K562 (cell line): ENCODE results near the gene SLC39A11. TPM values are rescaled to one million over a fixed set of nuclear protein-coding genes. Genes with fewer than 3 reads are reported as not detected.

Experiments used
- ARID1B ChIP-seq: fragments of 450-650 bp; IDR thresholded peaks from 2 replicates; pipeline ENCODE4 v1.6.1; 2016; ENCODE audit warnings: antibody characterized with exemption, mild to moderate bottlenecking, inconsistent platforms
- ATF3 ChIP-seq, 2 experiments: fragments of 450-650 bp in 1 of 2; sonication (generic) in 1 of 2; formaldehyde crosslinking in 1 of 2; IDR thresholded peaks in 1 of 2; conservative IDR thresholded peaks in 1 of 2; 2 replicates each; pipeline versions ENCODE4 v1.6.1 to v1.8.1; 2016 to 2023; ENCODE audit warnings: mild to moderate bottlenecking in 2 of 2, moderate library complexity in 2 of 2, inconsistent platforms in 1 of 2, missing genetic modification reagents in 1 of 2
- CBX5 ChIP-seq: IDR thresholded peaks from 2 replicates; pipeline ENCODE4 v1.6.1; 2014; ENCODE audit warnings: low read depth, borderline replicate concordance
- CGGBP1 ChIP-seq: fragments of 250-450 bp; sonication (Bioruptor Pico); IDR thresholded peaks from 2 replicates; pipeline ENCODE4 v1.9.0; 2021; ENCODE audit warnings: mild to moderate bottlenecking
- ELK1 ChIP-seq: sonication (generic); formaldehyde crosslinking; IDR thresholded peaks from 2 replicates; pipeline ENCODE4 v1.8.1; 2022; ENCODE audit warnings: missing genetic modification reagents
- FOSL1 ChIP-seq: fragments of 200-800 bp; sonication (Bioruptor generic); conservative IDR thresholded peaks from 2 replicates; pipeline ENCODE4 v1.6.1; 2016; ENCODE audit warnings: missing genetic modification characterization, missing compliant biosample characterization
- FOXA3 ChIP-seq, 2 experiments: fragments of 450-650 bp in 1 of 2; sonication (generic) in 1 of 2; formaldehyde crosslinking; IDR thresholded peaks in 1 of 2; conservative IDR thresholded peaks in 1 of 2; 2 replicates each; pipeline versions ENCODE4 v1.4.0 to v1.8.0; 2020 to 2022; ENCODE audit warnings: mild to moderate bottlenecking in 2 of 2, missing genetic modification reagents in 1 of 2
- MAFF ChIP-seq: IDR thresholded peaks from 2 replicates; pipeline ENCODE4 v1.6.1; 2012; ENCODE audit warnings: low read length, improper control_type of control experiment
- NBN ChIP-seq: fragments of 450-650 bp; IDR thresholded peaks from 2 replicates; pipeline ENCODE4 v1.6.1; 2016; ENCODE audit warnings: low read depth, mild to moderate bottlenecking
- NFYB ChIP-seq: IDR thresholded peaks from 2 replicates; pipeline ENCODE4 v1.6.1; 2011; ENCODE audit warnings: mild to moderate bottlenecking, moderate library complexity; ENCODE audit not compliant: insufficient read length; ENCODE audit errors: extremely low read depth
- POLR3A ChIP-seq: IDR thresholded peaks from 2 replicates; pipeline ENCODE4 v1.6.1; 2011; ENCODE audit warnings: borderline replicate concordance, mild to moderate bottlenecking, moderate library complexity; ENCODE audit not compliant: insufficient read length, insufficient read depth; ENCODE audit errors: extremely low read depth
- TCF3 ChIP-seq: sonication (generic); formaldehyde crosslinking; IDR thresholded peaks from 2 replicates; pipeline ENCODE4 v1.4.0; 2020; ENCODE audit warnings: mild to moderate bottlenecking, missing genetic modification reagents
- THRAP3 ChIP-seq: fragments of 450-650 bp; IDR thresholded peaks from 2 replicates; pipeline ENCODE4 v1.6.1; 2016; ENCODE audit warnings: mild to moderate bottlenecking, inconsistent platforms, borderline replicate concordance
- TSC22D4 ChIP-seq: fragments of 450-650 bp; IDR thresholded peaks from 2 replicates; pipeline ENCODE4 v1.6.1; 2016; ENCODE audit warnings: missing genetic modification characterization, missing biosample characterization, control low read depth
- ZBTB12 ChIP-seq: fragments of 250-450 bp; sonication (Bioruptor Pico); IDR thresholded peaks from 2 replicates; pipeline ENCODE4 v1.4.0; 2020
- ZC3H11A ChIP-seq: IDR thresholded peaks from 2 replicates; pipeline ENCODE4 v1.6.1; 2012; ENCODE audit warnings: low read depth, low read length, improper control_type of control experiment
- ZFX ChIP-seq: sonication (generic); formaldehyde crosslinking; IDR thresholded peaks from 2 replicates; pipeline ENCODE4 v1.8.0; 2022; ENCODE audit warnings: mild to moderate bottlenecking, missing genetic modification reagents, moderate library complexity
- ZNF583 ChIP-seq: fragments of 250-450 bp; sonication (Bioruptor Pico); IDR thresholded peaks from 2 replicates; pipeline ENCODE4 v1.4.0; 2020
- ZNF592 ChIP-seq: fragments of 450-650 bp; IDR thresholded peaks from 2 replicates; pipeline ENCODE4 v1.6.1; 2017; ENCODE audit warnings: antibody characterized with exemption, mild to moderate bottlenecking
- ZNF778 ChIP-seq: fragments of 450-650 bp; formaldehyde crosslinking; IDR thresholded peaks from 2 replicates; pipeline ENCODE4 v1.4.0; 2020; ENCODE audit warnings: mild to moderate bottlenecking, moderate library complexity
- polyA plus RNA-seq, 8 experiments: library from polyadenylated mRNA; depleted of rRNA in 4 of 8; stranded (reverse) in 5 of 8; unstranded in 3 of 8; fragments of >200 nt; fragmentation: Nextera tagmentation in 2 of 8; fragmentation: Illumina TruSeq in 1 of 8; extraction: Ambion mirVana in 2 of 8; extraction: Trizol in 1 of 8; gene quantifications; 2 replicates each; pipeline versions ENCODE4 v1.2.1 to v1.2.3, GENCODE V29; 2011 to 2014; ENCODE audit warnings: inconsistent platforms in 1 of 8, missing spikeins in 1 of 8
- total RNA-seq, 7 experiments: library from RNA; depleted of rRNA in 6 of 7; stranded (reverse); fragments of >200 nt in 6 of 7; fragmentation: Illumina TruSeq in 2 of 7; extraction: Trizol in 2 of 7; gene quantifications; 2 replicates each; pipeline versions ENCODE4 v1.2.1 to v1.2.3, GENCODE V29; 2011 to 2021; ENCODE audit warnings: low replicate concordance in 1 of 7

Gene SLC39A11
- total and polyA plus RNA-seq, 9 of the 15 experiments (the other 6 are each of a cell fraction or from before 2014, with no cell fraction given), result 10.5 to 26.4 (median 13.4) TPM

- TF ChIP-seq POLR3A (no peak), NFYB (no peak), CGGBP1 (CRISPR knock-in tag) (no peak), CBX5 (no peak), ZBTB12 (CRISPR knock-in tag) (no peak), ZNF592 (peak; percentile 88), FOXA3 (CRISPR knock-in tag; conservative IDR thresholded peaks at IDR 0.05 in 1 of 2, IDR thresholded peaks at IDR 0.05 in 1 of 2) (peak in 1 of 2 experiments; percentile 40; a peak in 1 of 4 replicates), FOSL1 (tag) (peak; percentile 74), NBN (no peak), ELK1 (CRISPR knock-in tag) (no peak), TCF3 (peak; percentile 13; the same call in 1 of the 2 replicates), THRAP3 (no peak), ZC3H11A (no peak), ATF3 (IDR thresholded peaks at IDR 0.05) (peak; percentile 31; the same call in 1 of the 2 replicates), ATF3 (CRISPR knock-in tag; conservative IDR thresholded peaks at IDR 0.05) (no peak), ZNF778 (CRISPR knock-in tag) (no peak), MAFF (no peak), TSC22D4 (no peak), ZFX (CRISPR knock-in tag) (peak; percentile 40; the same call in 1 of the 2 replicates), ARID1B (0 out of 2 replicates have a peak, but pooled peaks have one; percentile 18), ZNF583 (CRISPR knock-in tag) (no peak)
Observed at GRCh38 chr17:72976971-72977770, 115.3 kb downstream of the SLC39A11 start (continued).
